Measurements from ENCODE around the gene EFCAB6.

The EFCAB6 gene

DNA sequence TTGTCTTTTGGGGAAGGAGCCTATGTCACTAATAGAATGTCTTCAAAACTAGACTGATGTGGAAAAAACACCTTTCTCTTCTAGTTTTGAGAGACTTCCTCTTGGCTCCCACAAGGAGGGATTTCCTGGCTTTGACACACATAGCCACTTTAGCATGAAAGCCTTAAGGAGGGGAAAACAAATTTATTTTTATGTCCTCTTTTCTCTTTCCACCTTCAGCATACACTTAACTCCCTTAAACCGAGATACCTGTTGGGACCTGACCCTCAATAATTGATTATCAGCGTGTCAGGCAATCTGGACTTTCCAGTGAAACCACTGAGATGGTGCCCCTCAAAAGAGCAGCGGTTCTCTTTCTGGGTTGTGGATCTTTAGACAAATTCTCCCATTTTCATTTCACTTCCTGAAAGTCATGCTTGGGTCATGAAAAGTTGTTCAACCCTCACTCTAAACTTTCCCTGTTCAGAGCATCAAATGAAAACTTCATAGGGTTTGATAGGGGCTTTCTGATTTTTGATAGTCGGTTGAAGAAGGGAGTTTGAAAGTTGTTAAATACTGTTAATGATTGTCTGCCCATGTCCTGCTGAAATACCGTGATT is 9.1 kb downstream of the EFCAB6 start:
- no peak for DNase-seq (ENCODE audit: low spot score)

DNA sequence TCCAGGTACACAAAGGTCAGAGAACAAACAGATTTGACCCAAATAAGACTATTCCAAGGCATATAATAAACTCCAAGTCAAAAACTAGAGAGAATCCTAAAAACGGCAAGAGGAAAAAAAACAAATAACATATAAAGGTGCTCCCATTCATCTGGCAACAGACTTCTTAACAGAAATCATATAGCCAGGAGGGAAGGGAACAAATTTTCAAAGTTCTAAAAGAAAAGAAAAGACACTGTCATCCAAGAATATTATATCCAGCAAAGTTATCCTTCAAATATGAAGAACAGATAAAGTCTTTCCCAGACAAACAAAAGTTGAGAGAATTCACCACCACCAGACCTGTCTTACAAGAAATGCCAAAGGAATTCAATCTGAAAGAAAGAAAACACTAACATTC is 11.1 kb downstream of the EFCAB6 start:
- no peak for DNase-seq (ENCODE audit: low spot score)

DNA sequence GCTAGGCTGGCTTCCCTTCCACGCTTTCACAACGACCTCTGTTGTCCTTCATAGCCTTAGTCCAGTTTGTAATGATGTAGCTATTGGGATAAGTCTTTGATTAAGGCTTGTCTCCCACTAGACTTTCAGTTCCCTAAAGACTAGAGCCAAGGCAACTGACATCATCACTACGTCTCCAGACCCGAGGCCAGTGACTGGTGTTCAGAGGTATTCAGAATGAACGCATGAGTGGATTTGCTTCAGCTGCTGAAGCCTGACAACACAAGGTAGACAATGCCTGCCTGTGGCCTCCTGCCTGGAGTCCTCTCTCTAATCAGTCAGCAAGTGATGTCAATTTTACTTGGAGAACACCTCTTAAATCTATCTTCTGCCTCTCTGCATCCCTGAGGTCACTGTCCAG is 13.6 kb downstream of the EFCAB6 start:
- DNase-seq (ENCODE audit: low spot score), result no peak

DNA sequence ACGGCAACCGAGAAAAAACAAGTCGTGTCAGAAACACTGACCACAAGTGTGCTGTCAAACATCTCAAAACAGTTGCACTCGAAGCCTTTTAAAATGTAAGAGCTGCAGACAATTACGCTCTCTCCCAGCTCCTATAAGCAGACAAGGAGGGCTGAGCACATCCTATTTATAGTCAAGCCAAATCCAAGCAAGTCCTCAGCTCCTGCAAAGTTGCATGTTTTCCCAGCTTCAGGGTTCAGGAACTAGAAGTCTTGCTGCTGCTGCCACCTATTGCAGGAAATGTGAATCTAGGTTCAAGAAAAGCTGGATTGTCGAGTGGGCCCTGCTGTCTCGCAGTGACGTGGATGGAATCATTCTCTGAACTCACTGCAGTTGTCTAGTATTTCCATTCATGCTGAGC is 15.5 kb downstream of the EFCAB6 start:
- peak; percentile 60 for DNase-seq (ENCODE audit: low spot score)

DNA sequence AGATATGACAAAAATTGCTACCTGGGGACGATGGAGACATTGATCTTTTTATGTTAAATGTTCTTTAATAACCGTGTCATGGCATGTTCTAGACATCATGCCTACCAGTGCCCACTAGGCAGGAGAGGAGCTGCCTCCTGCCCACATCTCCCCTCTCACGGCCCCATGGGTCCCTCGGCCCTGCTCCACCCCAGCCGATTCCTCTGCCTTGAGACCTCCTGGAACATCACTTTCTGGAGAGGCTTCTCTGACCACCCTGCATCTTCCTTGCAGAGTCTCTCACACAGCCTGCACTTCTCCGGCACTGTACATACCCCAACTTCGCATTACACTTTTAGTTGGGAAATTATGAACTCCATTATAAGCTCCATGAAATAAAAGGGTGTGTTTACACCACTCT is 16.8 kb downstream of the EFCAB6 start:
- no peak for DNase-seq (ENCODE audit: low spot score)

DNA sequence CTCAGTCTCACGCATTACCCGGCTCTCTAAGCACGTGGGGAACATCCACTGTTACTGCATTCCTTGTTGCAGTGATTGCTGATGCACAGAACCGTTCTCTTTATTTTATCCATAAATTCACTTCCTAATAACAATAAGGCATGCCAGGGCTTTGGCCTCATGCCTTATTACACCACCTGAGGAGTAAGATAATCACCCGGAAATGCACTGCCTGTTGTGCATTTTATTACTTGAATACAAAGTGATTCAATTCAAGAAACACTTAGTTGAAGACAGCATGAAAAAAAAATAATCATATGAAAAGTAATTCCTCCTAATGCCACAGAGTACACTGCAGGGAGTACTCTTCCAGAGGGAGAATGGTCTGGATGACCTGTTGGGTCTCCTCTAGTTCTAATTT is 19.2 kb downstream of the EFCAB6 start:
- DNase-seq (ENCODE audit: low spot score), result no peak

DNA sequence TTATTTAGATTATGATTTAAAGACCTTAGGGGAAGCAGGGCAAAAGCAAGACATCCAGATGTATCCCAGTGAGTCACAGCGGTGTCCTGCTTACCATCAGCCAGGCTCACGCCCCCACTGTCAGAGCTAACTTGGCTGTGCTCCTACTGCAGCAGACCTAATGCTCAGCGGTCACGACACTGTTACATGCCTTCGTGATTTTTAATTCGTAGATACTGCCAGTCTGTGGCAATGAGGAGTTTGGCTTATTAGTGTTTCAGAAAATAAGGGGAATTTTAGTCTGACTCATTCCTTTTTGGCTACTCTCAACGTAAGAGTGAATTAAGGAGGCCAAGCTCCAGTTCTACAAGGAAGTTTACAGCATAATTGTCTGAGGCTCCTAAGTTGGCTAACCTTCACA is 22.7 kb downstream of the EFCAB6 start:
- no peak for DNase-seq (ENCODE audit: low spot score)

DNA sequence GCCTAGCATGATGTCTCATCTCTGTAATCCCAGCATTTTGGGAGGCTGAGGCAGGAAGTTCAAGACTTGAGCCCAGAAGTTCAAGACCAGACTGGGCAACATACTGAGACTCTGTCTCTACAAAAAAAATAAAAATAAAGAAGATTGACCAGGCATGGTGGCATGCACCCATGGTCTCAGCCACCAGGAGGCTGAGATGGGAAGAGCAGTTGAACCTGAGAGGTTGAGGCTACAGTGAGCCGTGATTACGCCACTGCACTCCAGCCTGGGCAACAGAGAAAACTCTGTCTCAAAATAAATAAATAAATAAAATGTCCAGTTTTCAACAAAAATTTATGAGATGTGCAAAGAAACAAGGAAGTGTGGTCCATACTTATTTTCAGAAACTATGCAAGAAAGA is 28.3 kb downstream of the EFCAB6 start:
- no peak for DNase-seq (ENCODE audit: low spot score)

DNA sequence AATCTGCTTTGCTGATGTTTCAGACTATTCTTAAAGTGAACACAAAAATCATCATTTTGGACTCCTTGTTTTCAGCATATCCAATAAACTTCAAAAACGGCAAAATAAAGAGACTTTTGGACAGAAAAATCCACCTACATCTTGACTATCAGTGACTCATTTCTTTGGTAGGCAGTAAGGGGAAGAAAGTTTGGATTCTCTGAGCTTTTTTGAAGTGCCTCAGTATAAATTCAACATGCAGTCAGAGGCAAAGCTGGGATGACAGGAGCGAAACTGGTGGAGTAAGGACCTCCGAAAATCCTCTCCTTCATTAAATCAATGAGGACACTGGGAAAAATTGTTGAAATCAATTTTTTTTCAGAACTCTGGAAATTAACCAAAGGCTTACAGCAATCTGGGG is 29.7 kb downstream of the EFCAB6 start:
- no peak for DNase-seq (ENCODE audit: low spot score)

DNA sequence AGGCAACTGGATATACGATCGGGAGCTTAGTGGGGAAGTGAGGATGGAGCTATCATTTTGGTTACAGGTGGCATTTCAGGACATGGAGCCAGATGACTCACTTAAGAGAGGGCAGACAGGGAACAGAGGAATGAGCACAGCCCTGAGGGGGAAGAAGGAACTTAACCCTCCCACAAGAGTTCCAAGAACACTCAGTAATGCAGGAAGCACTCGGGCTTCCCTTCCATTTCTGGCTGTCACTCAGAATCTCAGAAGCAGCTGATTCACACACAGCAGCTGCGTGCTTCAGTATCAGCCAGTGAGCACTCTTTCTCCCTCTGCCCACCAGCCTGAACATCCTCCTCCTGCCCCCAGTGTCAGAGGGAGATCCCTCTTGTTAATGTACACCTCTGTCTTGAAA is 34.8 kb downstream of the EFCAB6 start:
- DNase-seq (ENCODE audit: low spot score), result no peak

DNA sequence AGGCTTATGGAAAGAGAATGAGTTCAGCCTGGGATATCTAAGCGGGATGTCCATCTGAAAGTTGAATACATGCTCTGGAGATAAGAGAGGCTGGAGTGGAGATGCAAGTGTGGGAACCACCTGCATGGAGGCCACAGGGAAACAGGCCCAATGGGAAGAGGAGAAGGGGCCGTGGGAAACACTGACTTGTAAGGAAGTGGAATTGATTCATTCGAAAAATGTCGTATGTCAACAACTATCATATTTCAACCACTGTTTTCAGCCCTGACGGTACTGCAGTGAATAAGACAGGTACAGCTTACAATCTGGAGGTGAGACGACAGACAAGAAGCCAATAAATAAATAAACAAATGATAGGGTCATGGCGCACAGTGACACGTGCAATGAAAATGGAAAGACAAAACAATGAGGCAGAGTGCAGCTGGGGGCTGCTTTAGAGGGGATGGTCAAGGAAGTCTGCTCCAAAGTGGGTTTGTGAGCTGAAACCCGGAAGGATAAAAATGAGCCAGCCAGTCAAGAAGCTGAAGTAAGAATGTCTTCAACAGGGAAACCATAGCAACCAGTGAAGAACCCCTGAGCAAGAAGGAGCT is 35.9 kb downstream of the EFCAB6 start:
- DNase-seq (ENCODE audit: low spot score), result no peak

DNA sequence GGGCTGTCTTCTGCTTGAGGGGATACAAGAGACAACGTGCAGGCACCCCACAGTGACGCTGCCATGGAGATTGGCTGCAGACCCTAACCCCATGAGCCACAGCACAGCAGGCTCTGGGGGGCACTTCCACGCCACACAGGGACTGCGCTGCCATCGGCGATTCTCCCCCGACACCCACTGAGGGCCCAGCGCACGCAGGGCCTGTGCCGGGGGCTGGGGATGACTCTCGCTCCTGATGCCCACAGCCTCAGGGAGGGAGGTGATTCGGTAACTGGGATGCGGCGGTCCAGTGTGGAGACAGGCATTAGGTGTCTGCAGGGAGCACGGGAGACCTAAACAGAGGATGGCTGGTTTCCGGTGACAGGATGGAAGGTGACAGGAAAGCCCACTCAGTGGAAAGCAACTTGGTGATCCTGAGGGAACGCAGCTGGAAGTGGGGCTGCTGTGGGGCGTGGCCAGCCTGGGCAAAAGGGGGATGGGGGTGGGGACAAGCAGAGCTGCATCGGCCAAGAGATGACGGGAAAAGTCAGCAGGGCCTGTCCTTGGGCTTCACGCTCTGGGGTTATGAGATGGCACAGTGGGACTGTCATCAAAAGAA is 37.7 kb downstream of the EFCAB6 start:
- DNase-seq (ENCODE audit: low spot score), result no peak

DNA sequence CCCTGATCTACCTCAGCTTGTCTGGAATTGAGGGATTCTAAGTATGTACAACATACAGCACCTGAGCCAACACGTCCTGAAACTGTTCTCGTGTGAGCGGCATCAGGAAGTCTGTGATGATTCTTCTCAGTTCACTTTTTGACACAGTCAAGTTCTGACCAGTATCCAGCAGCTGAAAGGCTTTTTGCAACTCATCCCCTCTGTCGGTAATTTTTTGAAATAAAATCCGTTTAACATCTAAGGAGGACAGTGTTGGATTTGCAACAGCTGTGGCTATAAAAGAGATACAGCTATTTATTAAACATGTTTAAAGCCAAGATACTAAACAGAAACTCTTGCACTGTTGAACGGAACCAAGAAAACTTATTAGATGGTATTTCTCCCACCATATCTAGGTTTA is 39.3 kb downstream of the EFCAB6 start:
- no peak for DNase-seq (ENCODE audit: low spot score)

DNA sequence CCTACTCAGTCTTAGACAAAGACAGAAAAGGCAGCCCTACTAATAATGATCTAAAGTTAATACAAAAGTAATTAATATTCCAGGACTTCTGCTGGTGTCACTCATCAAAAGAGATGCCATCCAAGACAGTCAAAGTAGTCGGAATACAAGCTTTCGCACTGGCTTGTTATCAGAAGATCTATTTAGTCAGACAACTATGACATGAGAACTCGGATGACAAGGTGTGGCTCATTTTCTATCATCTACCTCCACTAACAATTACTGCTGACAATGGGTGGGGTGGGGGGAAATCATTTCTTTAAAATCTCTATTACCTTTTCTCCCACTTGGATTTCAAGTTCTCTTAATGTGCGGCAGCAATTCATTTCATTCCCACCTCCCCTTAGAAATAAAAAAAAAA is 56.7 kb downstream of the EFCAB6 start:
- no peak for DNase-seq (ENCODE audit: low spot score)

DNA sequence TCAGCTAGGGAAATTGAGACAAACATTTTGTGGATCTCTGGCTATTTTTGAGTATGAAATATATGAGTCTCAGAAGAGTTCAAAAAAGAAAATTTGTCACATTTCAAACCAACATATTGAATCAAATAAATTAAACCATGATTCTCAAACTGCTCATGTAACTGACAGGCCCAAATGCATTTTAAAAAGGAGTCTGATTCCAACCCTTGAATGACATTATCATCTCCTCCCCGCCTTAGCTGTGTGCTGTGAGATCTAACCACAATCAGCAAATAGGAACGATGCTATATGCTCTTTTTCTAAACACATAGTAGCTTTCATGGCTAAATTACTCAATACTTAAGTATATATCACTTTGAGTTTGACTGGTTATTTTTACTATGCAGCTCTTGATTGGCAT is 57.1 kb downstream of the EFCAB6 start:
- no peak for DNase-seq (ENCODE audit: low spot score)

DNA sequence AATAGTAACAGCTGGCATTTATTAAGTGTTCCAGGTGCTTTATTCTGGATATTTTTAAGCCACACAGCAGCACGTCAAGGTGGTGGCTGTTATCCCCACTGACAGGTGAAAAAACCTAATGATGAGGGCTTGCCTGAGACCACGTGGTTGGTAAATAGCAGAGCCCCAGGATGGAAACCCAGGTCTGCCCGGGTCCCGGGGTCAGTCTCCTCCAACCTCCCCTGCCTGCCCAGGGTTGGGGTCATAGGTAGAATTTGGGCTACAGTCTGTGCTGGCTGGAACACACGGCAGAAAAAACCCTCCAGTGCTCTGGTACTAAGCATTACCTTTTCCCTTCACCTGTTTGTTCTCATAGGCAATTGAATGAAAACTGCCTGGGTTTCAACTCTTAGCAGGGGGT is 57.9 kb downstream of the EFCAB6 start:
- no peak for DNase-seq (ENCODE audit: low spot score)

DNA sequence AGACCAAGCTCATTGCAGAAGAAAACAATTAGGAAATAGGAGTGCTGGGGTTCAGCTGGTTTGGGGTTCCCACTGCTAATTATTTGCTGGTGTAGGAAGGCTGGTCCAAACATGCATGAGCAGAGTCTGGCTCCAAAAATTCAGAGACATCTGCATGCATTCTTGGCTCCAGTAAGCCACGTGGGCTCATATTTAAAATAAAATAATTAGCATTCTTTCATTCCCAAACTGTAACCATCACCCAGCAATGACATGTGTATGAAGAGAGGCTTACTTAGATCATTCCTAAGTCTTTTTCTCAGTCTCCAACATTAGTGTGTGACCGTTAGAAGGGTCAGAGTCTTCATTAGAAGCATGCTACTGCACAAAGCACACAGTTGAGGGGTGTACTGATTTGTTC is 58.4 kb downstream of the EFCAB6 start:
- no peak for DNase-seq (ENCODE audit: low spot score)

DNA sequence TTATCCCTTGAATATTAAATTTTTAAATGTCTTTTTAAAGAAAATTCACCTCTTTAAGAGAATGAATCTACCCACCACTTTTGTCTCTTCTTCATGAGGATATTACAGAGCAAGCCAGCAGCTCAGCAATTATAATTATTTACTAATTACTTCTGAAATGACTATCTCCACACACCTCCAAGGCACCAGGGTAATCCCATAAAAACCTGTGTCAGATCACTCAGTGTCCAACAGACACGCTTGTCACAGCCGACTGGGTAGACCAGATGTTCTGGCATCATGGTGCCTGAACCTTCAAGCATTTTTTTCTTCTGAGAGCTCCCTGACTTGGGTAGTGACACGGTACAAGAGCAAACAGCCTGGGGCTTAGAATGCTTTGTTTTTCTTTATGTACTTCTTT is 61.4 kb downstream of the EFCAB6 start:
- no peak for DNase-seq (ENCODE audit: low spot score)

DNA sequence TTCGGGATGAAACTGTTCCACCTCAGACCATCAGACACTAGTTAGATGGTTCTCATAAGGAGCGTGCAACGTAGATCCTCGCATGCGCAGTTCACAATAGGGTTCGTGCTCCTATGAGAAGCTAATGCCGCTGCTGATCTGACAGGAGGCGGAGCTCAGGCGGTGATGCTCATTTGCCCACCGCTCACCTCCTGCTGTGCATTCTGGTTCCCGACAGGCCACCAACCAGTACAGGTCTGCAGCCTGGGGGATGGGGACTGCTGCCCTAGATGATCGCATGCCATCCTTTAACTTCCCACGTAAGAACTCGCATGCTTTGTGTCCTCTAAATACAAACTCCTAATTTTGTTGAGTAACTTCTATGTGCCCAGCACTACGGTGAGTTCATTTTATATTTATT is 62.6 kb downstream of the EFCAB6 start:
- no peak for DNase-seq (ENCODE audit: low spot score)

DNA sequence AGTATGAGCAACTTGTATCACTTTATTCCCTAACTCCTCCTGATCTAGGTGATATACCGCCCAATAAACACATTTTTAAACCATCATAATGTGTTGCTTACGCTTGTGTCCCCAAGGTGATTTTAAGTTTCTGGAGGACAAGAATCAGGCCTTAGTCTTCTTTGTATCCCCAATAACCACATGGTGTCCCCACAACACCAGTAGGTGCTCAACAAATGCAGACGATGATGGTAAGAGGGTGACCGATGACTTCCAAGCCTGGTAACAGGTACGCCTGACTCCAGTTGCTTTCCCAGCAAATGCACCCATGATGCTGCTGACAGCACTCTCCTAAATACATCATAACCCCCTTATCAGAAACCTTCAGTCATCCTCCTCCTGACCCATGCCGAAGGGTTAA is 64.2 kb downstream of the EFCAB6 start:
- DNase-seq (ENCODE audit: low spot score), result no peak

DNA sequence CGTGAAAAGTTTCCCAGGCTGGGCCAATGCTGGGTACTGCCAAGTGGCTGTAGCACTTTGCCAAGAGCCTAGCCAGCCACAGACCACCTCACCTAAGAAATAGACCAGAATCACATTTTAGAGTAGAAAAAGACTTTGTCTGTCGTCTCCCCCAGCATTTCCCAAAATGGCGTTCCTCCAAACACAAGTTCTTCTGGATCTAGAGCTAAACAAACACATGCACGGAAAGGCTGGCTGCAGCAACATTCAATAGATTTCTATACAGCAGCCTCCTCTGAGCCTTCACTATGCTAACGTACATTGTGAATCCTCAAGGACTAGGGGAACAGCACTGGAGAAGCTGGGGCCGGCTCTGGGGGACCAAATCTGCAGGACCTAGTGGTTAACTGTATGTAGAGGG is 65.0 kb downstream of the EFCAB6 start:
- DNase-seq (ENCODE audit: low spot score), result no peak

DNA sequence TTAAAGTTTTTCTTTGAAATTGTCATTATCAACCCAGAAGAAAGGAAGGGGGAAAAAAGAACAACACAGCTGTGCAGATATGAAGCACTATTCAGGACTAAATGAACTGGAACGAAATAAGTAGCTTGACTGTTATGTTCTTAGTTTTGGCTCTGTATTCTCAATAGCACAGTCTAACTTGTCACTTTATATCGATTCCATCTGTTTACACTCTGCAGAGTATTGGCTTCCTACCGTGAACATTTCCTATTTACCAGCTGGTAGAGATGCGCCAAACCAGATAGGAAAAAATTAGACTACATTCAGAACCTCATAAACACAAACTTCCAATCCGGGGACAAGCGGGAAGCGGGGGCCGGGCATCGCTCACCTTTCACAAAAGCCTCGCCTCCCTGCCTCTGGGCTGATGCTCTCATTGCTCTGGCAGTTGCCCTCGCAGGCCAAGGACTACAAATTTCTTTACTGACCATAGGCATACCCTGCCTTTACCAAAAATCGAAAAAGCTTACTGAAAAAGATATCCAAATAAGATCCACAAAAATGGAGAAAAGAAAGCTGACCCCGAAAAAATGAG is 66.2 kb downstream of the EFCAB6 start:
- no peak for DNase-seq (ENCODE audit: low spot score)

DNA sequence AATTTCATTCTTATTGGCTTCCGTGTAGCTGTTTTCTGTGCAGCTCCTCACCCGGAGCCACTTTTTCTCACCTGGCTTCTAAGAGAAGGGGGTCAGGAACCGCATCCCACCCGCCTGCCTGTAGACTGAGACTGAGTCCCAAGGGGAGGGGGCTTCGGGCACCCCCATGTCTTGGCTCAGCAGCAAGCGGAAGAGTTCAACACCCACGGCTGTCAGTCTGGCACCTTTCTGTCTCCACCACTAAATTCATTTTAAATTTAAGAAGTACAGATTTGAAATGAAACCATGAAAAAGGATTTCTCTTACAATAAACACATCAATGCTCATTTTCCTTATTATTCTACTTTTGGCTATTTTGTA is 66.7 kb downstream of the EFCAB6 start:
- no peak for DNase-seq (ENCODE audit: low spot score)
